HepG2 (cell line): ENCODE data around the gene TBATA. TPM values are rescaled to one million over a fixed set of nuclear protein-coding genes. Genes with fewer than 3 reads are reported as not detected.

Experiments used
- CCDC6 ChIP-seq: sonication (generic); formaldehyde crosslinking; IDR thresholded peaks from 2 replicates; pipeline ENCODE4 v1.8.1; 2022; ENCODE audit warnings: mild to moderate bottlenecking, missing genetic modification reagents, moderate library complexity
- DMAP1 ChIP-seq: IDR thresholded peaks from 2 replicates; pipeline ENCODE4 v1.6.1; 2016
- MYC ChIP-seq: sonication (generic); formaldehyde crosslinking; IDR thresholded peaks from 2 replicates; pipeline ENCODE4 v1.9.0; 2021; ENCODE audit warnings: missing genetic modification reagents, borderline replicate concordance
- MZF1 ChIP-seq: sonication (generic); formaldehyde crosslinking; IDR thresholded peaks from 2 replicates; pipeline ENCODE4 v1.8.1; 2023; ENCODE audit warnings: mild to moderate bottlenecking, missing genetic modification reagents, borderline replicate concordance
- PHB2 ChIP-seq: fragments of 450-650 bp; IDR thresholded peaks from 2 replicates; pipeline ENCODE4 v1.6.1; 2018; ENCODE audit not compliant: partially characterized antibody
- PRPF4 ChIP-seq: fragments of 200-400 bp; formaldehyde crosslinking; IDR thresholded peaks from 2 replicates; pipeline ENCODE4 v1.6.1; 2016; ENCODE audit warnings: low read length, low read depth; ENCODE audit not compliant: poor library complexity, severe bottlenecking
- SMAD9 ChIP-seq: sonication (generic); formaldehyde crosslinking; IDR thresholded peaks from 2 replicates; pipeline ENCODE4 v1.5.1; 2020; ENCODE audit warnings: mild to moderate bottlenecking, missing genetic modification reagents
- SOX13 ChIP-seq, 3 experiments: fragments of 450-650 bp in 1 of 3; sonication (generic) in 1 of 3; formaldehyde crosslinking in 1 of 3; IDR thresholded peaks in 2 of 3; conservative IDR thresholded peaks in 1 of 3; 2 replicates each; pipeline versions ENCODE4 v1.5.0 to v1.6.1; 2016 to 2020; ENCODE audit warnings: antibody characterized with exemption in 1 of 3, mild to moderate bottlenecking in 1 of 3, missing compliant biosample characterization in 1 of 3, missing genetic modification reagents in 1 of 3, moderate library complexity in 1 of 3
- ZFP82 ChIP-seq: sonication (generic); formaldehyde crosslinking; IDR thresholded peaks from 2 replicates; pipeline ENCODE4 v1.5.1; 2020; ENCODE audit warnings: mild to moderate bottlenecking, missing genetic modification reagents, borderline replicate concordance
- ZNF260 ChIP-seq: sonication (generic); formaldehyde crosslinking; IDR thresholded peaks from 2 replicates; pipeline ENCODE4 v1.4.0; 2020; ENCODE audit warnings: missing genetic modification reagents, low read depth, mild to moderate bottlenecking, borderline replicate concordance
- ZNF367 ChIP-seq: sonication (generic); formaldehyde crosslinking; IDR thresholded peaks from 2 replicates; pipeline ENCODE4 v1.4.0; 2020; ENCODE audit warnings: missing genetic modification reagents, borderline replicate concordance
- polyA plus RNA-seq, 8 experiments: library from polyadenylated mRNA; depleted of rRNA in 3 of 8; stranded (reverse) in 7 of 8; unstranded in 1 of 8; fragments of >200 nt; fragmentation: Illumina TruSeq in 4 of 8; extraction: Trizol in 4 of 8; gene quantifications; 2 replicates each; pipeline versions ENCODE4 v1.2.1 to v1.2.3, GENCODE V29; 2011 to 2016; ENCODE audit warnings: low read depth in 4 of 8, missing spikeins in 1 of 8, mixed read lengths in 1 of 8; ENCODE audit not compliant: insufficient read depth in 1 of 8
- total RNA-seq, 5 experiments: library from RNA; depleted of rRNA; stranded (reverse); fragments of >200 nt; fragmentation: Illumina TruSeq; extraction: Trizol; gene quantifications; 2 replicates each; pipeline ENCODE4 v1.2.3, GENCODE V29; 2016; ENCODE audit warnings: low read depth in 1 of 5
- TF ChIP-seq, protein P1 (sequence below): IDR thresholded peaks from 2 replicates; pipeline ENCODE4 v1.6.1; 2016; ENCODE audit warnings: low read depth, missing genetic modification reagents, missing compliant biosample characterization
- TF ChIP-seq, protein P2 (sequence below): sonication (generic); formaldehyde crosslinking; IDR thresholded peaks from 2 replicates; pipeline ENCODE4 v1.5.1; 2020; ENCODE audit warnings: missing genetic modification reagents, mild to moderate bottlenecking, borderline replicate concordance
- TF ChIP-seq, protein P3 (sequence below): sonication (generic); formaldehyde crosslinking; IDR thresholded peaks from 2 replicates; pipeline ENCODE4 v1.4.0; 2020; ENCODE audit warnings: missing genetic modification reagents
- TF ChIP-seq, protein P4 (sequence below): IDR thresholded peaks from 2 replicates; pipeline ENCODE4 v1.6.1; 2016; ENCODE audit warnings: missing biosample characterization, missing genetic modification reagents, low read depth

The TBATA gene
- total and polyA plus RNA-seq, 2 of the 13 experiments (the other 11 are each of a cell fraction or from before 2014, with no cell fraction given) = not detected

DNA sequence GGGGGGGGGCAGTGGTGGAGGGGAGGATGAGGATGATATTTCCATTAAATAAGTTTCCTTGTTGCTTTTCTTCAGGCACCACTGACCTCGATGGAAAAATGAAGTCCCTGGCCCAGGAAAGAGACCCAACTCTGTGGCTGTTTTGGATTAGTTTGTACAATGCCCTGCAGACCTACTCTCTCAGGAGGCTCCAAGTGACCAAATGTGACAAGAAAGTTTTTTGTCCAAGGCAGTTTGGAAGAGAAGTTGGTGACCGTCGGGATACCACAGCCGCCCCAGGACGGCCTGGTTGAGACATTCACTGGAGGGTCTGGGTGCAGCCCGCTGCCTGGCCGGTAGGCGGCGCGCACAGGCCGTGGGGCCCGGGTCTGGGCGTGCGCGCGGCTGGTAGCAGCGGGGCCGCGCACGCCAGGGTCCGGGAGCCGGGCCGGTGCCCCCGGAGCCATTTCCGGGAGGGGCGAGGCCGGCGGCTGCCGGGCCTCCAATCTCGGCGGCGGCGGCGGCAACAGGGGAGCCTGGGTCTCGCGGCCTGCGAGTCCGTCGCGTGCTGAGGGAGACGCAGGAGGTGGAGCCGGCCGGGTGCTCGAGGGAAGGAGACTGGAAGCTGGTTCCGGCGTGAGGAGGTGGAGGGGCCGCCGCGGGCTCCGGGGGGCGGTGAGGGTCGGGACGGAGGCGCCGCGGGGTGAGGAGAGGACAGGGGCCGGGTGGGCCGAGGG, 30.5 kb upstream of the TBATA start, which contains the start of gene SGPL1 (continued):
- TF ChIP-seq, protein P1, sequence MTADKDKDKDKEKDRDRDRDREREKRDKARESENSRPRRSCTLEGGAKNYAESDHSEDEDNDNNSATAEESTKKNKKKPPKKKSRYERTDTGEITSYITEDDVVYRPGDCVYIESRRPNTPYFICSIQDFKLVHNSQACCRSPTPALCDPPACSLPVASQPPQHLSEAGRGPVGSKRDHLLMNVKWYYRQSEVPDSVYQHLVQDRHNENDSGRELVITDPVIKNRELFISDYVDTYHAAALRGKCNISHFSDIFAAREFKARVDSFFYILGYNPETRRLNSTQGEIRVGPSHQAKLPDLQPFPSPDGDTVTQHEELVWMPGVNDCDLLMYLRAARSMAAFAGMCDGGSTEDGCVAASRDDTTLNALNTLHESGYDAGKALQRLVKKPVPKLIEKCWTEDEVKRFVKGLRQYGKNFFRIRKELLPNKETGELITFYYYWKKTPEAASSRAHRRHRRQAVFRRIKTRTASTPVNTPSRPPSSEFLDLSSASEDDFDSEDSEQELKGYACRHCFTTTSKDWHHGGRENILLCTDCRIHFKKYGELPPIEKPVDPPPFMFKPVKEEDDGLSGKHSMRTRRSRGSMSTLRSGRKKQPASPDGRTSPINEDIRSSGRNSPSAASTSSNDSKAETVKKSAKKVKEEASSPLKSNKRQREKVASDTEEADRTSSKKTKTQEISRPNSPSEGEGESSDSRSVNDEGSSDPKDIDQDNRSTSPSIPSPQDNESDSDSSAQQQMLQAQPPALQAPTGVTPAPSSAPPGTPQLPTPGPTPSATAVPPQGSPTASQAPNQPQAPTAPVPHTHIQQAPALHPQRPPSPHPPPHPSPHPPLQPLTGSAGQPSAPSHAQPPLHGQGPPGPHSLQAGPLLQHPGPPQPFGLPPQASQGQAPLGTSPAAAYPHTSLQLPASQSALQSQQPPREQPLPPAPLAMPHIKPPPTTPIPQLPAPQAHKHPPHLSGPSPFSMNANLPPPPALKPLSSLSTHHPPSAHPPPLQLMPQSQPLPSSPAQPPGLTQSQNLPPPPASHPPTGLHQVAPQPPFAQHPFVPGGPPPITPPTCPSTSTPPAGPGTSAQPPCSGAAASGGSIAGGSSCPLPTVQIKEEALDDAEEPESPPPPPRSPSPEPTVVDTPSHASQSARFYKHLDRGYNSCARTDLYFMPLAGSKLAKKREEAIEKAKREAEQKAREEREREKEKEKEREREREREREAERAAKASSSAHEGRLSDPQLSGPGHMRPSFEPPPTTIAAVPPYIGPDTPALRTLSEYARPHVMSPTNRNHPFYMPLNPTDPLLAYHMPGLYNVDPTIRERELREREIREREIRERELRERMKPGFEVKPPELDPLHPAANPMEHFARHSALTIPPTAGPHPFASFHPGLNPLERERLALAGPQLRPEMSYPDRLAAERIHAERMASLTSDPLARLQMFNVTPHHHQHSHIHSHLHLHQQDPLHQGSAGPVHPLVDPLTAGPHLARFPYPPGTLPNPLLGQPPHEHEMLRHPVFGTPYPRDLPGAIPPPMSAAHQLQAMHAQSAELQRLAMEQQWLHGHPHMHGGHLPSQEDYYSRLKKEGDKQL (CRISPR knock-in tag) = no peak; the same call in 1 of the 2 replicates
- TF ChIP-seq MYC (CRISPR knock-in tag) (peak; percentile 59; the same call in 1 of the 2 replicates), PRPF4 (no peak), MZF1 (CRISPR knock-in tag) (no peak), ZNF260 (CRISPR knock-in tag) (no peak), PHB2 (no peak), CCDC6 (peak; percentile 92), ZFP82 (CRISPR knock-in tag) (no peak), DMAP1 (no peak; the same call in 1 of the 2 replicates), SOX13 (IDR thresholded peaks at IDR 0.05) (no peak), SOX13 (CRISPR knock-in tag; conservative IDR thresholded peaks at IDR 0.05 in 1 of 2, IDR thresholded peaks at IDR 0.05 in 1 of 2) (peak in 1 of 2 experiments; percentile 23; a peak in 1 of 4 replicates), ZNF367 (no peak), SMAD9 (CRISPR knock-in tag) (no peak)
- TF ChIP-seq, protein P2, sequence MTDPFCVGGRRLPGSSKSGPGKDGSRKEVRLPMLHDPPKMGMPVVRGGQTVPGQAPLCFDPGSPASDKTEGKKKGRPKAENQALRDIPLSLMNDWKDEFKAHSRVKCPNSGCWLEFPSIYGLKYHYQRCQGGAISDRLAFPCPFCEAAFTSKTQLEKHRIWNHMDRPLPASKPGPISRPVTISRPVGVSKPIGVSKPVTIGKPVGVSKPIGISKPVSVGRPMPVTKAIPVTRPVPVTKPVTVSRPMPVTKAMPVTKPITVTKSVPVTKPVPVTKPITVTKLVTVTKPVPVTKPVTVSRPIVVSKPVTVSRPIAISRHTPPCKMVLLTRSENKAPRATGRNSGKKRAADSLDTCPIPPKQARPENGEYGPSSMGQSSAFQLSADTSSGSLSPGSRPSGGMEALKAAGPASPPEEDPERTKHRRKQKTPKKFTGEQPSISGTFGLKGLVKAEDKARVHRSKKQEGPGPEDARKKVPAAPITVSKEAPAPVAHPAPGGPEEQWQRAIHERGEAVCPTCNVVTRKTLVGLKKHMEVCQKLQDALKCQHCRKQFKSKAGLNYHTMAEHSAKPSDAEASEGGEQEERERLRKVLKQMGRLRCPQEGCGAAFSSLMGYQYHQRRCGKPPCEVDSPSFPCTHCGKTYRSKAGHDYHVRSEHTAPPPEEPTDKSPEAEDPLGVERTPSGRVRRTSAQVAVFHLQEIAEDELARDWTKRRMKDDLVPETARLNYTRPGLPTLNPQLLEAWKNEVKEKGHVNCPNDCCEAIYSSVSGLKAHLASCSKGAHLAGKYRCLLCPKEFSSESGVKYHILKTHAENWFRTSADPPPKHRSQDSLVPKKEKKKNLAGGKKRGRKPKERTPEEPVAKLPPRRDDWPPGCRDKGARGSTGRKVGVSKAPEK = no peak
- TF ChIP-seq, protein P3, sequence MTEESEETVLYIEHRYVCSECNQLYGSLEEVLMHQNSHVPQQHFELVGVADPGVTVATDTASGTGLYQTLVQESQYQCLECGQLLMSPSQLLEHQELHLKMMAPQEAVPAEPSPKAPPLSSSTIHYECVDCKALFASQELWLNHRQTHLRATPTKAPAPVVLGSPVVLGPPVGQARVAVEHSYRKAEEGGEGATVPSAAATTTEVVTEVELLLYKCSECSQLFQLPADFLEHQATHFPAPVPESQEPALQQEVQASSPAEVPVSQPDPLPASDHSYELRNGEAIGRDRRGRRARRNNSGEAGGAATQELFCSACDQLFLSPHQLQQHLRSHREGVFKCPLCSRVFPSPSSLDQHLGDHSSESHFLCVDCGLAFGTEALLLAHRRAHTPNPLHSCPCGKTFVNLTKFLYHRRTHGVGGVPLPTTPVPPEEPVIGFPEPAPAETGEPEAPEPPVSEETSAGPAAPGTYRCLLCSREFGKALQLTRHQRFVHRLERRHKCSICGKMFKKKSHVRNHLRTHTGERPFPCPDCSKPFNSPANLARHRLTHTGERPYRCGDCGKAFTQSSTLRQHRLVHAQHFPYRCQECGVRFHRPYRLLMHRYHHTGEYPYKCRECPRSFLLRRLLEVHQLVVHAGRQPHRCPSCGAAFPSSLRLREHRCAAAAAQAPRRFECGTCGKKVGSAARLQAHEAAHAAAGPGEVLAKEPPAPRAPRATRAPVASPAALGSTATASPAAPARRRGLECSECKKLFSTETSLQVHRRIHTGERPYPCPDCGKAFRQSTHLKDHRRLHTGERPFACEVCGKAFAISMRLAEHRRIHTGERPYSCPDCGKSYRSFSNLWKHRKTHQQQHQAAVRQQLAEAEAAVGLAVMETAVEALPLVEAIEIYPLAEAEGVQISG (CRISPR knock-in tag) = no peak; the same call in 1 of the 2 replicates
- TF ChIP-seq, protein P4, sequence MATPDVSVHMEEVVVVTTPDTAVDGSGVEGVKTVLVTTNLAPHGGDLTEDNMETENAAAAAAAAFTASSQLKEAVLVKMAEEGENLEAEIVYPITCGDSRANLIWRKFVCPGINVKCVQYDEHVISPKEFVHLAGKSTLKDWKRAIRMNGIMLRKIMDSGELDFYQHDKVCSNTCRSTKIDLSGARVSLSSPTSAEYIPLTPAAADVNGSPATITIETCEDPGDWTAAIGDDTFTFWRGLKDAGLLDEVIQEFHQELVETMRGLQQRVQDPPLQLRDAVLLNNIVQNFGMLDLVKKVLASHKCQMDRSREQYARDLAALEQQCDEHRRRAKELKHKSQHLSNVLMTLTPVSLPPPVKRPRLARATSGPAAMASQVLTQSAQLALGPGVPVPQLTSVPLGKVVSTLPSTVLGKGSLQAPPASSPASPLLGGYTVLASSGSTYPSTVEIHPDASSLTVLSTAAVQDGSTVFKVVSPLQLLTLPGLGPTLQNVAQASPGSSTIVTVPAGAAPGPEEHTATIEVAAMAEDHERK = peak; percentile 91
